NB4 (cell line): Measurements from ENCODE around the gene CTDSP1.

ENCODE experiments used
- DNase-seq: peaks from one replicate; pipeline ENCODE4 v3.0.0; 2010; ENCODE audit warnings: low read depth
- H3K4me3 ChIP-seq: one replicate; pipeline ENCODE4 v1.5.1; 2011; ENCODE audit warnings: mild to moderate bottlenecking, low read depth, low read length, moderate library complexity
- CTCF ChIP-seq: IDR thresholded peaks from one replicate; pipeline ENCODE4 v1.5.1; 2012; ENCODE audit warnings: low read depth, low read length
- MAX ChIP-seq: IDR thresholded peaks from 2 replicates; pipeline ENCODE4 v1.6.1; 2011; ENCODE audit warnings: low read depth, low read length
- MYC ChIP-seq: IDR thresholded peaks from 2 replicates; pipeline ENCODE4 v1.6.1; 2011; ENCODE audit warnings: low read depth, low read length
- POLR2A ChIP-seq: IDR thresholded peaks from 2 replicates; pipeline ENCODE4 v1.6.1; 2011; ENCODE audit warnings: mild to moderate bottlenecking; ENCODE audit not compliant: insufficient read length; ENCODE audit errors: extremely low read depth

The CTDSP1 gene

GRCh38 chr2:218392891-218393462, 6.7 kb upstream of the CTDSP1 start:
- TF ChIP-seq CTCF (no peak), MAX (no peak), MYC (no peak), POLR2A (no peak)
- H3K4me3 ChIP-seq = no peak overlapping the region
- peak; percentile 20 for DNase-seq

GRCh38 chr2:218393750-218394290, 5.8 kb upstream of the CTDSP1 start:
- DNase-seq = peak; percentile 88
- TF ChIP-seq CTCF (no peak), POLR2A (no peak), MYC (0 out of 2 replicates have a peak, but pooled peaks have one; percentile 17), MAX (no peak)
- peak overlapping the region; percentile 22 for H3K4me3 ChIP-seq

- DNase-seq = peak; percentile 68
- H3K4me3 ChIP-seq = peak overlapping the region; percentile 22
- TF ChIP-seq POLR2A (no peak), MYC (no peak), MAX (no peak), CTCF (no peak)
These were observed 5.2 kb upstream of the CTDSP1 start for GRCh38 chr2:218394298-218395089.

- H3K4me3 ChIP-seq = no peak overlapping the region
- DNase-seq = no peak
- TF ChIP-seq CTCF = no peak
- no peak for TF ChIP-seq MAX
- no peak for TF ChIP-seq POLR2A
- no peak for TF ChIP-seq MYC
These were observed 4.6 kb upstream of the CTDSP1 start for GRCh38 chr2:218395090-218395444.

- TF ChIP-seq POLR2A = no peak
- TF ChIP-seq CTCF = no peak
- no peak for TF ChIP-seq MYC
- no peak for TF ChIP-seq MAX
- H3K4me3 ChIP-seq = peak overlapping the region; percentile 29
- no peak for DNase-seq
These were observed 4.2 kb upstream of the CTDSP1 start for GRCh38 chr2:218395456-218395825.
